GM12878 (cell line): Measurements from ENCODE around the gene NEU3. TPM values are rescaled to one million over a fixed set of nuclear protein-coding genes. Genes with fewer than 3 reads are reported as not detected.

Experiments used
- BHLHE40 ChIP-seq, 2 experiments: fragments of 450-650 bp in 1 of 2; IDR thresholded peaks; 2 replicates each; pipeline ENCODE4 v1.6.1; 2011 to 2017; ENCODE audit warnings: low read depth in 2 of 2, borderline replicate concordance in 1 of 2, improper control_type of control experiment in 1 of 2, low read length in 1 of 2, mild to moderate bottlenecking in 1 of 2
- NFYB ChIP-seq: IDR thresholded peaks from 2 replicates; pipeline ENCODE4 v1.6.1; 2011; ENCODE audit warnings: low read depth, mild to moderate bottlenecking, low read length, improper control_type of control experiment, moderate library complexity; ENCODE audit not compliant: insufficient read depth
- PAX8 ChIP-seq: fragments of 450-650 bp; IDR thresholded peaks from 2 replicates; pipeline ENCODE4 v1.6.1; 2017; ENCODE audit warnings: mild to moderate bottlenecking, moderate library complexity
- RB1 ChIP-seq: fragments of 450-650 bp; formaldehyde crosslinking; IDR thresholded peaks from 2 replicates; pipeline ENCODE4 v1.6.1; 2017; ENCODE audit warnings: mild to moderate bottlenecking, borderline replicate concordance
- RFX5 ChIP-seq: IDR thresholded peaks from 2 replicates; pipeline ENCODE4 v1.6.1; 2011; ENCODE audit warnings: low read depth, low read length, improper control_type of control experiment
- SPI1 ChIP-seq: IDR thresholded peaks from 2 replicates; pipeline ENCODE4 v1.6.1; 2011; ENCODE audit warnings: low read depth, mild to moderate bottlenecking, low read length, moderate library complexity, borderline replicate concordance; ENCODE audit not compliant: insufficient read depth
- TCF12 ChIP-seq: IDR thresholded peaks from 2 replicates; pipeline ENCODE4 v1.6.1; 2011; ENCODE audit warnings: low read depth, mild to moderate bottlenecking, low read length
- TCF7 ChIP-seq: IDR thresholded peaks from 2 replicates; pipeline ENCODE4 v1.6.1; 2014; ENCODE audit warnings: antibody characterized with exemption, borderline replicate concordance
- ZBED1 ChIP-seq: IDR thresholded peaks from 2 replicates; pipeline ENCODE4 v1.6.1; 2016; ENCODE audit warnings: borderline replicate concordance
- ZNF207 ChIP-seq: fragments of 450-650 bp; IDR thresholded peaks from 2 replicates; pipeline ENCODE4 v1.6.1; 2014; ENCODE audit warnings: antibody characterized with exemption, mild to moderate bottlenecking, borderline replicate concordance
- polyA plus RNA-seq, 11 experiments: library from polyadenylated mRNA; depleted of rRNA in 4 of 11; unstranded in 6 of 11; stranded (reverse) in 5 of 11; fragments of >200 nt; fragmentation: Nextera tagmentation in 4 of 11; fragmentation: Illumina TruSeq in 1 of 11; extraction: Ambion mirVana in 4 of 11; extraction: Trizol in 1 of 11; gene quantifications; 1 replicate in 1 of 11; 2 replicates in 10 of 11; pipeline versions ENCODE4 v1.2.1 to v1.2.3, GENCODE V29; 2011 to 2016; ENCODE audit warnings: inconsistent platforms in 2 of 11, missing spikeins in 2 of 11, low read depth in 1 of 11
- total RNA-seq, 4 experiments: library from RNA; depleted of rRNA in 3 of 4; stranded (reverse); fragments of >200 nt in 3 of 4; fragmentation: Illumina TruSeq in 1 of 4; extraction: Trizol in 1 of 4; gene quantifications; 2 replicates each; pipeline versions ENCODE4 v1.2.1 to v1.2.3, GENCODE V29; 2013 to 2021
- TF ChIP-seq, protein P1 (sequence below): fragments of 450-650 bp; formaldehyde crosslinking; IDR thresholded peaks from 2 replicates; pipeline ENCODE4 v1.5.0; 2022; ENCODE audit warnings: mild to moderate bottlenecking, missing genetic modification characterization
- TF ChIP-seq, protein P2 (sequence below): IDR thresholded peaks from 2 replicates; pipeline ENCODE4 v1.6.1; 2011; ENCODE audit warnings: low read depth, low read length, improper control_type of control experiment, borderline replicate concordance
- TF ChIP-seq, protein P3 (sequence below): fragments of 450-650 bp; IDR thresholded peaks from 2 replicates; pipeline ENCODE4 v1.6.1; 2018; ENCODE audit warnings: mild to moderate bottlenecking, low read depth, moderate library complexity; ENCODE audit not compliant: partially characterized antibody
- TF ChIP-seq, protein P4 (sequence below): fragments of 450-650 bp; IDR thresholded peaks from 2 replicates; pipeline ENCODE4 v1.6.1; 2016; ENCODE audit warnings: mild to moderate bottlenecking, moderate library complexity, borderline replicate concordance

The NEU3 gene
- total and polyA plus RNA-seq, 10 of the 15 experiments (the other 5 are each of a cell fraction or from before 2014, with no cell fraction given): 2.5 to 20.3 (median 13.4) TPM

DNA sequence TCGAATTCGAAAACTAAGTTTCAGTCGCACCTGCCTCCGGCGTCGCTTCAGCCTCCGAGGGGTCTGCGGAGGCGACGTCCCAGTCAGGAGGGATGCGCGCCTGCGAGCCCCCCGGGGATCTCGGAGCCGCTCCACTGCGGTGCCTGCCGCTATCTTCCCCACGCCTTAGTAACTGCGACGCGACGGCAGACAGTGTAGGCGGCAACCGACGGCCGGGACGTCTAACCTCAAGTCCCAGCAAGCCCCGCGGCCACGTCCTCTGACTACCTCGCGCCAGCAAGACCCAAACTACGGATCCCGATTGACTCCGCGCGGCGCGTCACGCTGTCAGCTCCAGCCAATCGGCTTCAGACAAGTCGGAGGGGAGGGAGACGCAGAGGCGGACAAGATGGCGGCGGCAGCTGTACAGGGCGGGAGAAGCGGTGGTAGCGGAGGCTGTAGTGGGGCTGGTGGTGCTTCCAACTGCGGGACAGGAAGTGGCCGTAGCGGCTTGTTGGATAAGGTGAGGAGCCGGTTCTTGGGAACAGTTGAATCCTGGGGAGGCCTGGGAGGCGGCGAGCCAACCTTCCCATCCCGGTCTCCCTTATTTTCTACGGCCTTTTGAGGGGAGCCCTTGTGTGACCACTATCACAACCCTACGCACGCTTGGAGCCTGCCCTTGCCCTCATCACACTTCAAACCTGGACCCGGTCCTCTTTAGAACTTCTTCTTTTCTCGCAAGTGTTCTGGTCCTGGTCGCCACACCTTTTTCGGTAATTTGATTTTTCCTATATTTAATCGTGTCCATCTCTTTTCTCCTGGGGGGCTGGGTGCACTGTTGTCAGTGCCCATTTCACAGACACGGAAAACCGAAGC, 39.6 kb upstream of the NEU3 start, which contains the start of the genes SPCS2 and XRRA1 (continued):
- TF ChIP-seq NFYB (peak; percentile 58; the same call in 1 of the 2 replicates), TCF12 (peak; percentile 60; the same call in 1 of the 2 replicates), TCF7 (no peak), SPI1 (no peak), RFX5 (peak; percentile 87), BHLHE40 (IDR thresholded peaks at IDR 0.05; ENCODE audit: borderline replicate concordance in 1 of 2, low read depth in 2 of 2, low read length in 1 of 2) (peak; percentile 34 to 42; a peak in 2 of 4 replicates), RB1 (no peak; the same call in 1 of the 2 replicates), ZBED1 (0 out of 2 replicates have a peak, but pooled peaks have one; percentile 19), PAX8 (no peak), ZNF207 (peak; percentile 67; the same call in 1 of the 2 replicates)
- TF ChIP-seq, protein P1, sequence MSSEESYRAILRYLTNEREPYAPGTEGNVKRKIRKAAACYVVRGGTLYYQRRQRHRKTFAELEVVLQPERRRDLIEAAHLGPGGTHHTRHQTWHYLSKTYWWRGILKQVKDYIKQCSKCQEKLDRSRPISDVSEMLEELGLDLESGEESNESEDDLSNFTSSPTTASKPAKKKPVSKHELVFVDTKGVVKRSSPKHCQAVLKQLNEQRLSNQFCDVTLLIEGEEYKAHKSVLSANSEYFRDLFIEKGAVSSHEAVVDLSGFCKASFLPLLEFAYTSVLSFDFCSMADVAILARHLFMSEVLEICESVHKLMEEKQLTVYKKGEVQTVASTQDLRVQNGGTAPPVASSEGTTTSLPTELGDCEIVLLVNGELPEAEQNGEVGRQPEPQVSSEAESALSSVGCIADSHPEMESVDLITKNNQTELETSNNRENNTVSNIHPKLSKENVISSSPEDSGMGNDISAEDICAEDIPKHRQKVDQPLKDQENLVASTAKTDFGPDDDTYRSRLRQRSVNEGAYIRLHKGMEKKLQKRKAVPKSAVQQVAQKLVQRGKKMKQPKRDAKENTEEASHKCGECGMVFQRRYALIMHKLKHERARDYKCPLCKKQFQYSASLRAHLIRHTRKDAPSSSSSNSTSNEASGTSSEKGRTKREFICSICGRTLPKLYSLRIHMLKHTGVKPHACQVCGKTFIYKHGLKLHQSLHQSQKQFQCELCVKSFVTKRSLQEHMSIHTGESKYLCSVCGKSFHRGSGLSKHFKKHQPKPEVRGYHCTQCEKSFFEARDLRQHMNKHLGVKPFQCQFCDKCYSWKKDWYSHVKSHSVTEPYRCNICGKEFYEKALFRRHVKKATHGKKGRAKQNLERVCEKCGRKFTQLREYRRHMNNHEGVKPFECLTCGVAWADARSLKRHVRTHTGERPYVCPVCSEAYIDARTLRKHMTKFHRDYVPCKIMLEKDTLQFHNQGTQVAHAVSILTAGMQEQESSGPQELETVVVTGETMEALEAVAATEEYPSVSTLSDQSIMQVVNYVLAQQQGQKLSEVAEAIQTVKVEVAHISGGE: no peak
- TF ChIP-seq, protein P2, sequence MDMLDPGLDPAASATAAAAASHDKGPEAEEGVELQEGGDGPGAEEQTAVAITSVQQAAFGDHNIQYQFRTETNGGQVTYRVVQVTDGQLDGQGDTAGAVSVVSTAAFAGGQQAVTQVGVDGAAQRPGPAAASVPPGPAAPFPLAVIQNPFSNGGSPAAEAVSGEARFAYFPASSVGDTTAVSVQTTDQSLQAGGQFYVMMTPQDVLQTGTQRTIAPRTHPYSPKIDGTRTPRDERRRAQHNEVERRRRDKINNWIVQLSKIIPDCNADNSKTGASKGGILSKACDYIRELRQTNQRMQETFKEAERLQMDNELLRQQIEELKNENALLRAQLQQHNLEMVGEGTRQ: peak; percentile 80
- TF ChIP-seq, protein P3, sequence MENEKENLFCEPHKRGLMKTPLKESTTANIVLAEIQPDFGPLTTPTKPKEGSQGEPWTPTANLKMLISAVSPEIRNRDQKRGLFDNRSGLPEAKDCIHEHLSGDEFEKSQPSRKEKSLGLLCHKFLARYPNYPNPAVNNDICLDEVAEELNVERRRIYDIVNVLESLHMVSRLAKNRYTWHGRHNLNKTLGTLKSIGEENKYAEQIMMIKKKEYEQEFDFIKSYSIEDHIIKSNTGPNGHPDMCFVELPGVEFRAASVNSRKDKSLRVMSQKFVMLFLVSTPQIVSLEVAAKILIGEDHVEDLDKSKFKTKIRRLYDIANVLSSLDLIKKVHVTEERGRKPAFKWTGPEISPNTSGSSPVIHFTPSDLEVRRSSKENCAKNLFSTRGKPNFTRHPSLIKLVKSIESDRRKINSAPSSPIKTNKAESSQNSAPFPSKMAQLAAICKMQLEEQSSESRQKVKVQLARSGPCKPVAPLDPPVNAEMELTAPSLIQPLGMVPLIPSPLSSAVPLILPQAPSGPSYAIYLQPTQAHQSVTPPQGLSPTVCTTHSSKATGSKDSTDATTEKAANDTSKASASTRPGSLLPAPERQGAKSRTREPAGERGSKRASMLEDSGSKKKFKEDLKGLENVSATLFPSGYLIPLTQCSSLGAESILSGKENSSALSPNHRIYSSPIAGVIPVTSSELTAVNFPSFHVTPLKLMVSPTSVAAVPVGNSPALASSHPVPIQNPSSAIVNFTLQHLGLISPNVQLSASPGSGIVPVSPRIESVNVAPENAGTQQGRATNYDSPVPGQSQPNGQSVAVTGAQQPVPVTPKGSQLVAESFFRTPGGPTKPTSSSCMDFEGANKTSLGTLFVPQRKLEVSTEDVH: no peak
- TF ChIP-seq, protein P4, sequence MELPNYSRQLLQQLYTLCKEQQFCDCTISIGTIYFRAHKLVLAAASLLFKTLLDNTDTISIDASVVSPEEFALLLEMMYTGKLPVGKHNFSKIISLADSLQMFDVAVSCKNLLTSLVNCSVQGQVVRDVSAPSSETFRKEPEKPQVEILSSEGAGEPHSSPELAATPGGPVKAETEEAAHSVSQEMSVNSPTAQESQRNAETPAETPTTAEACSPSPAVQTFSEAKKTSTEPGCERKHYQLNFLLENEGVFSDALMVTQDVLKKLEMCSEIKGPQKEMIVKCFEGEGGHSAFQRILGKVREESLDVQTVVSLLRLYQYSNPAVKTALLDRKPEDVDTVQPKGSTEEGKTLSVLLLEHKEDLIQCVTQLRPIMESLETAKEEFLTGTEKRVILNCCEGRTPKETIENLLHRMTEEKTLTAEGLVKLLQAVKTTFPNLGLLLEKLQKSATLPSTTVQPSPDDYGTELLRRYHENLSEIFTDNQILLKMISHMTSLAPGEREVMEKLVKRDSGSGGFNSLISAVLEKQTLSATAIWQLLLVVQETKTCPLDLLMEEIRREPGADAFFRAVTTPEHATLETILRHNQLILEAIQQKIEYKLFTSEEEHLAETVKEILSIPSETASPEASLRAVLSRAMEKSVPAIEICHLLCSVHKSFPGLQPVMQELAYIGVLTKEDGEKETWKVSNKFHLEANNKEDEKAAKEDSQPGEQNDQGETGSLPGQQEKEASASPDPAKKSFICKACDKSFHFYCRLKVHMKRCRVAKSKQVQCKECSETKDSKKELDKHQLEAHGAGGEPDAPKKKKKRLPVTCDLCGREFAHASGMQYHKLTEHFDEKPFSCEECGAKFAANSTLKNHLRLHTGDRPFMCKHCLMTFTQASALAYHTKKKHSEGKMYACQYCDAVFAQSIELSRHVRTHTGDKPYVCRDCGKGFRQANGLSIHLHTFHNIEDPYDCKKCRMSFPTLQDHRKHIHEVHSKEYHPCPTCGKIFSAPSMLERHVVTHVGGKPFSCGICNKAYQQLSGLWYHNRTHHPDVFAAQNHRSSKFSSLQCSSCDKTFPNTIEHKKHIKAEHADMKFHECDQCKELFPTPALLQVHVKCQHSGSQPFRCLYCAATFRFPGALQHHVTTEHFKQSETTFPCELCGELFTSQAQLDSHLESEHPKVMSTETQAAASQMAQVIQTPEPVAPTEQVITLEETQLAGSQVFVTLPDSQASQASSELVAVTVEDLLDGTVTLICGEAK: no peak; the same call in 1 of the 2 replicates
